Caco-2 (cell line): ENCODE measurements around the gene FXN. TPM values are rescaled to one million over a fixed set of nuclear protein-coding genes. Genes with fewer than 3 reads are reported as not detected.

Experiments
- BruUV-seq: library from RNA; stranded (reverse); fragments of 400-500 nt; replicated peaks from 2 replicates; lab custom pipeline; 2021; lab: Mats Ljungman, UMichigan
- CTCF ChIA-PET: fragments of 300-600 bp; sonication (Branson Sonifier 250); formaldehyde crosslinking; loops from one replicate; lab custom pipeline; 2022; ENCODE audit warnings: antibody characterized with exemption; lab: Charles Lee
- POLR2A ChIA-PET: fragments of 300-600 bp; sonication (Branson Sonifier 250); formaldehyde crosslinking; loops from one replicate; lab custom pipeline; 2022; ENCODE audit warnings: antibody characterized with exemption; lab: Charles Lee
- DNase-seq, 2 experiments: peaks; one replicate each; pipeline versions ENCODE4 v3.0.0 to v3.0.0-alpha.2; 2020 to 2022
- H3K27me3 ChIP-seq: replicated peaks from 2 replicates; pipeline ENCODE4 v1.6.0; 2011; ENCODE audit warnings: low read length; ENCODE audit not compliant: control insufficient read depth, insufficient read depth
- H3K36me3 ChIP-seq: 2 replicates; pipeline ENCODE4 v1.5.1; 2011; ENCODE audit warnings: low read length; ENCODE audit not compliant: control insufficient read depth, insufficient read depth
- H3K4me1 ChIP-seq: fragments of 250-450 bp; sonication (Bioruptor Pico); 2 replicates; pipeline ENCODE4 v1.5.1; 2020; ENCODE audit warnings: mild to moderate bottlenecking
- H3K4me3 ChIP-seq: 2 replicates; pipeline ENCODE4 v1.5.1; 2011; ENCODE audit warnings: low read depth, mild to moderate bottlenecking, control low read depth, low read length
- H3K9me3 ChIP-seq: fragments of 250-450 bp; sonication (Bioruptor Pico); 2 replicates; pipeline ENCODE4 v1.5.1; 2020; ENCODE audit warnings: mild to moderate bottlenecking, moderate library complexity
- H3K27ac Mint-ChIP-seq: one replicate; pipeline ENCODE4 v1.8.0; 2022; ENCODE audit warnings: mixed read lengths; ENCODE audit not compliant: unreplicated experiment
- H3K27me3 Mint-ChIP-seq: one replicate; pipeline ENCODE4 v1.8.0; 2022; ENCODE audit warnings: mixed read lengths; ENCODE audit not compliant: insufficient read depth, unreplicated experiment
- H3K36me3 Mint-ChIP-seq: one replicate; pipeline ENCODE4 v1.8.0; 2022; ENCODE audit warnings: mild to moderate bottlenecking, mixed read lengths; ENCODE audit not compliant: insufficient read depth, unreplicated experiment
- H3K4me1 Mint-ChIP-seq: one replicate; pipeline ENCODE4 v1.8.0; 2022; ENCODE audit warnings: low read depth, mixed read lengths; ENCODE audit not compliant: unreplicated experiment
- H3K4me3 Mint-ChIP-seq: one replicate; pipeline ENCODE4 v1.8.0; 2022; ENCODE audit warnings: mild to moderate bottlenecking, moderate library complexity, mixed read lengths; ENCODE audit not compliant: unreplicated experiment
- H3K9me3 Mint-ChIP-seq: one replicate; pipeline ENCODE4 v1.8.0; 2022; ENCODE audit warnings: mixed read lengths; ENCODE audit not compliant: unreplicated experiment
- intact Hi-C: fragments of 100-400 bp; cut with micrococcal nuclease; formaldehyde crosslinking; loops from one replicate; pipeline ENCODE4 v1.10.0; 2022; ENCODE audit not compliant: unreplicated experiment
- total RNA-seq: library from RNA; stranded (reverse); gene quantifications from 2 replicates; pipeline ENCODE4 v1.2.3, GENCODE V29; 2022
- TF ChIP-seq, protein P1 (sequence below), 2 experiments: fragments of 200-600 bp in 1 of 2; IDR thresholded peaks; 1 replicate in 1 of 2; 2 replicates in 1 of 2; pipeline versions ENCODE4 v1.5.1 to v1.8.0; 2011 to 2022; ENCODE audit warnings: antibody characterized with exemption in 1 of 2, control low read depth in 1 of 2, inconsistent platforms in 1 of 2, low read depth in 1 of 2, low read length in 1 of 2, mild to moderate bottlenecking in 1 of 2, moderate library complexity in 1 of 2; ENCODE audit not compliant: insufficient read depth in 1 of 2, severe bottlenecking in 1 of 2, unreplicated experiment in 1 of 2

The FXN gene
- total RNA-seq, 1 experiment from 2014 or later, result 8.6 TPM

DNA sequence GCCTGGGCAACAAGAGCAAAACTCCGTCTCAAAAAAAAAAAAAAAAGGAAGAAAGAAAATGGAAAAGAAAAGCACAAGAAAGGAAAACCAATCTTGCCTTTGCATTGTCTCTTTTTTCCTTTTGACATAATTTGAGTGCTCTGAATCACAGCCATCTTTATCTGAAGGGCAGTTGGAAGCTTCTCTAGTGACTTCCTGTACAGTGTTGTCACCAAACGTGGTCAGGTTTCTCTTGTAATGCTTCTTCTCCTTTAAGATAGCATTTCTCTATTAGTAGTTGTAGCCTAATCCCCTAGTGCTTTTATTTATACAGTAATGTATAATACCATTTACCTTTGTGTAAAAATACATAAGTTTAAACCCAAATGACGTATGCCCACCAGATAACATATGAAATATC lies 39.8 kb upstream of the FXN start:
- CTCF ChIA-PET, result no interaction called here

DNA sequence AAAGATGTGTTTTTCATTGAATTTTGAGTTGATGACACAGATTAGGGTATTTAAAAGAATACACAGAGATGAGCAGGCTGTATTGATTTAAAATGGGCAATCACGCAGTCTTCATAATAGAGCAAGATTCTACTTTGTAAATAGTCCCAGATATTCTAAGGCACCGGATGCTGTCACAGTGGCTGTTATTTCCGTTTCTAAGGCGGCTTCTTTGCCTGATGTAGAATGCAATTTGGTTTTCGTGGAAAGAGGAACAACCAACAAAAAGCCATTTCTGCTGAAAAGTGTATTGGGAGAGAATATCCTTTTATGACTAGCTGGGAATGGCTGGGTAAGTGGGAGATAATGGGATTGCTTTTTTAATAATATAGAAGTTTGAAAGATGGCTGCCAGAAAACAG lies 39.1 kb upstream of the FXN start:
- TF ChIP-seq, protein P1, sequence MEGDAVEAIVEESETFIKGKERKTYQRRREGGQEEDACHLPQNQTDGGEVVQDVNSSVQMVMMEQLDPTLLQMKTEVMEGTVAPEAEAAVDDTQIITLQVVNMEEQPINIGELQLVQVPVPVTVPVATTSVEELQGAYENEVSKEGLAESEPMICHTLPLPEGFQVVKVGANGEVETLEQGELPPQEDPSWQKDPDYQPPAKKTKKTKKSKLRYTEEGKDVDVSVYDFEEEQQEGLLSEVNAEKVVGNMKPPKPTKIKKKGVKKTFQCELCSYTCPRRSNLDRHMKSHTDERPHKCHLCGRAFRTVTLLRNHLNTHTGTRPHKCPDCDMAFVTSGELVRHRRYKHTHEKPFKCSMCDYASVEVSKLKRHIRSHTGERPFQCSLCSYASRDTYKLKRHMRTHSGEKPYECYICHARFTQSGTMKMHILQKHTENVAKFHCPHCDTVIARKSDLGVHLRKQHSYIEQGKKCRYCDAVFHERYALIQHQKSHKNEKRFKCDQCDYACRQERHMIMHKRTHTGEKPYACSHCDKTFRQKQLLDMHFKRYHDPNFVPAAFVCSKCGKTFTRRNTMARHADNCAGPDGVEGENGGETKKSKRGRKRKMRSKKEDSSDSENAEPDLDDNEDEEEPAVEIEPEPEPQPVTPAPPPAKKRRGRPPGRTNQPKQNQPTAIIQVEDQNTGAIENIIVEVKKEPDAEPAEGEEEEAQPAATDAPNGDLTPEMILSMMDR (IDR thresholded peaks at IDR 0.05; ENCODE audit: insufficient read depth in 1 of 2, low read depth in 1 of 2, low read length in 1 of 2, severe bottlenecking in 1 of 2, unreplicated experiment in 1 of 2), result no peak
- no peak for DNase-seq
- H3K4me3 Mint-ChIP-seq, result no peak overlapping the region
- no peaks in the 10 kb centered on the region for H3K4me1 Mint-ChIP-seq
- Histone ChIP-seq H3K4me3 (no peak overlapping the region), H3K9me3 (no peaks in the 10 kb centered on the region), H3K27me3 (no peaks in the 10 kb centered on the region), H3K4me1 (no peaks in the 10 kb centered on the region), H3K36me3 (no peaks in the 10 kb centered on the region)
- ChIA-PET CTCF (no interaction called here), POLR2A (no interaction called here)
- no TSS peak for BruUV-seq
- H3K27ac Mint-ChIP-seq, result no peak overlapping the region
- H3K27me3 Mint-ChIP-seq, result no peaks in the 10 kb centered on the region
- H3K9me3 Mint-ChIP-seq, result no peaks in the 10 kb centered on the region
- intact Hi-C loops, result loop anchor here (10.0 kb wide), 1 partner anchor 302 kb away; no protein-coding TSS in a partner anchor
- no peaks in the 10 kb centered on the region for H3K36me3 Mint-ChIP-seq

More for the DNA sequence above, 39.8 kb upstream of the FXN start:
- BruUV-seq, result no TSS peak
- POLR2A ChIA-PET, result no interaction called here
- Mint-ChIP-seq H3K27me3 (no peaks in the 10 kb centered on the region), H3K27ac (no peak overlapping the region), H3K4me1 (no peaks in the 10 kb centered on the region), H3K4me3 (no peak overlapping the region), H3K36me3 (no peaks in the 10 kb centered on the region), H3K9me3 (no peaks in the 10 kb centered on the region)
- intact Hi-C loops, result loop anchor here (10.0 kb wide), 1 partner anchor 301 kb away; no protein-coding TSS in a partner anchor
- Histone ChIP-seq H3K9me3 (no peaks in the 10 kb centered on the region), H3K4me1 (no peaks in the 10 kb centered on the region), H3K27me3 (no peaks in the 10 kb centered on the region), H3K36me3 (no peaks in the 10 kb centered on the region), H3K4me3 (no peak overlapping the region)
- DNase-seq, result no peak
- TF ChIP-seq, protein P1 (IDR thresholded peaks at IDR 0.05; ENCODE audit: insufficient read depth in 1 of 2, low read depth in 1 of 2, low read length in 1 of 2, severe bottlenecking in 1 of 2, unreplicated experiment in 1 of 2), result no peak

GRCh38 chr9:68997666-68998065 lies 37.9 kb upstream of the FXN start:
- TF ChIP-seq, protein P1 (IDR thresholded peaks at IDR 0.05; ENCODE audit: insufficient read depth in 1 of 2, low read depth in 1 of 2, low read length in 1 of 2, severe bottlenecking in 1 of 2, unreplicated experiment in 1 of 2), result no peak
- Histone ChIP-seq H3K4me3 (no peak overlapping the region), H3K27me3 (no peaks in the 10 kb centered on the region), H3K4me1 (no peaks in the 10 kb centered on the region), H3K9me3 (no peaks in the 10 kb centered on the region), H3K36me3 (no peaks in the 10 kb centered on the region)
- H3K4me3 Mint-ChIP-seq, result no peak overlapping the region
- no peaks in the 10 kb centered on the region for H3K27me3 Mint-ChIP-seq
- DNase-seq, result no peak
- ChIA-PET CTCF (no interaction called here), POLR2A (no interaction called here)
- BruUV-seq, result no TSS peak
- intact Hi-C loops, result loop anchor here (2.0 to 10.0 kb wide), 2 partner anchors 303 to 413 kb away; no protein-coding TSS in a partner anchor
- H3K4me1 Mint-ChIP-seq, result no peaks in the 10 kb centered on the region
- no peak overlapping the region for H3K27ac Mint-ChIP-seq
- no peaks in the 10 kb centered on the region for H3K9me3 Mint-ChIP-seq
- no peaks in the 10 kb centered on the region for H3K36me3 Mint-ChIP-seq
